Forelimb muscle (tissue), 1 donor: ENCODE measurements around the gene PCGF1. TPM values are rescaled to one million over a fixed set of nuclear protein-coding genes. Genes with fewer than 3 reads are reported as not detected.

Experiments
- DNase-seq: peaks from one replicate; pipeline ENCODE4 v3.0.0-alpha.2; 2013; ENCODE audit warnings: low read depth
- polyA plus RNA-seq: library from polyadenylated mRNA; unstranded; fragments of 120-200 nt; gene quantifications from one replicate; pipeline ENCODE4 v1.2.1, GENCODE V29; 2013; ENCODE audit not compliant: insufficient read length

The PCGF1 gene
- polyA plus RNA-seq: 14.1 TPM

DNA sequence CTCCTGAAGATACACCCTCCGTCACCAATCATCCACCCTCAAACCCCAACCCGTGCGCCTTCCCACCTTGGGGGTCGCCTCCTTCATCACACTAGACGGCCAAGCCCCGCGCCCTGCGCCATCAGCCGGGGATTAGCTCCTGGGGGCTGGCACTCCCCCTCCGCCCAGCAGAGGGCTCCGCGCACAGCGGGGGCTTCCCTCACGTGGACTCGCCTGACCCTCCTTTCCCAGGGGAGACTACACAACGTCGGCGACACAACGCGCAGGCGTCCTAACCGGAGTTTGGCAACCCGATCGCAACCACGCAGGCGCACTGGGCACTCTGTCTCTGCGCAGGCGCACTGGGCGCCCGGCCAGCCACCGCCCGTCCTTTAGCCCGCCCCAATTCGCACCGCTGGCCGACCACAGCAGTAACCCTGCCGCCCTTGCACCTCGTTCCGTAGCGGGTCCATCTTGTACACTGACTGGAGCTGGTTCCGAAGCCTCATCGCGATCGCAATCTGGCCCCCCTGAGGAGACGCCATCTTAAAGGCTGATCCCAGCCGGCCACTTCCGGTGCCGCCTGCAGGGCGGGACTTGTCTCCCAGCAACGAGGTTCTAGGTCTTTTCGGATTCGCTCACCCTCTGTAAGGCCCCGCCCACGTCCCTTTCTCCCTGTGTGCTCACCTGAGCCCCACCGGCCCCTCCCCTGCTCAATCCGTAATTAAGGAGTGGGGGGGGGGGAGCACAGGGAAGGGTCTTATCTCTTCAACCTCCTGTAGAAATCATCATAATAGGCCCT lies at the start of gene PCGF1:
PCGF1 (minus strand) TSS at position 551 of the 781 bp plus-strand sequence; CDS start at position 524, 27 bp downstream.
- peak; percentile 97 for DNase-seq

DNA sequence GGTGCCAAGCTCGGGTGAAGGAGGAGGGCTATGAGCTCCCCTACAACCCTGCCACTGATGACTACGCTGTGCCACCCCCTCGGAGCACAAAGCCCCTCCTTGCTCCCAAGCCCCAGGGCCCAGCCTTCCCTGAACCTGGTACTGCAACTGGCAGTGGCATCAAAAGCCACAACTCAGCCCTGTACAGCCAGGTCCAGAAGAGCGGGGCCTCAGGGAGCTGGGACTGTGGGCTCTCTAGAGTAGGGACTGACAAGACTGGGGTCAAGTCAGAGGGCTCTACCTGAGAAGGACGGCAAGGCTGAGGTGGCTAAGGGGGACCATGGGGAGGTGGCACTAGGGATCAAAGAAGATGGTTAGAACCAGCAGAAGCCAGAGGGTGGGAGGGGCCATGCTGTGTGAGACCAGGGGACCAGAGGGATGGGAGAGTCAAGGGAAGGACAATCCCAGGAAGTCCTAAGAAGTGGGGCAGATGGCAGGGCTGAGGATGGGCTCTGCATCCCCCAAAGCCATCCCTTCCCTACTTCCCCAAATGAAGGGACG lies 49.4 kb upstream of the PCGF1 start:
- DNase-seq: no peak

DNA sequence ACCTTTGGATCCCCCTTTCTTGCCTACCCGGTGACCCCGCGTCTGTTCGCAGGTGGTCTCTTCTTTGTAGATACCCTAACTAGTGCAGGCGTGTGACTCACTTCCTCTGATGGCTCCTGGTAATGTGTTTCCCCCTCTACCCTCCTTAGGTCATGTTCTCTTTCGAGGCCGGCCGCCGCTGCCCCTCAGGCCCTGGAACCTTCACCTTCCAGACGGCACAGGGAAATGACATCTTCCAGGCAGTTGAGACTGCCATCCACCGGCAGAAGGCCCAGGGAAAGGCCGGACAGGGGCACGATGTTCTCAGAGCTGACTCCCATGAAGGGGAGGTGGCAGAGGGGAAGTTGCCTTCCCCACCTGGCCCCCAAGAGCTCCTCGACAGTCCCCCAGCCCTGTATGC lies 48.7 kb upstream of the PCGF1 start:
- no peak for DNase-seq

DNA sequence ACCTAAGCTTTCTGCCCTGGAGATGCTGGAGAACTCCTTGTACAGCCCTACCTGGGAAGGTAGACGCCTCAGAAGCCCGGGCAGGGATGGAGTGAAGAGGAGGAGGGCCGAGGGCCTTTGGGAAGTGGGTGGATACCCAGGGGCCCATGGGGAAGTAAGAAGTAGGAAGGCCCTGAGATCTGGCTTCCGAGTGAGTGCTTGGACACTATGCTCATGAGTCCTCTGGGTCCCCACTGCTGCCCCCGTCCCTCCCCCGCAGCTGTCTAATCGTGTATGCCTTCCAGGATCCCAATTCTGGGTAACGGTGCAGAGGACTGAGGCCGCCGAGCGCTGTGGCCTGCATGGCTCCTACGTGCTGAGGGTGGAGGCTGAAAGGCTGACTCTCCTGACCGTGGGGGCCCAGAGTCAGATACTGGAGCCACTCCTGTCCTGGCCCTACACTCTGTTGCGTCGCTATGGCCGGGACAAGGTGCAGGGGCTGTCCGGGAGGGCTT lies 48.2 kb upstream of the PCGF1 start:
- no peak for DNase-seq

DNA sequence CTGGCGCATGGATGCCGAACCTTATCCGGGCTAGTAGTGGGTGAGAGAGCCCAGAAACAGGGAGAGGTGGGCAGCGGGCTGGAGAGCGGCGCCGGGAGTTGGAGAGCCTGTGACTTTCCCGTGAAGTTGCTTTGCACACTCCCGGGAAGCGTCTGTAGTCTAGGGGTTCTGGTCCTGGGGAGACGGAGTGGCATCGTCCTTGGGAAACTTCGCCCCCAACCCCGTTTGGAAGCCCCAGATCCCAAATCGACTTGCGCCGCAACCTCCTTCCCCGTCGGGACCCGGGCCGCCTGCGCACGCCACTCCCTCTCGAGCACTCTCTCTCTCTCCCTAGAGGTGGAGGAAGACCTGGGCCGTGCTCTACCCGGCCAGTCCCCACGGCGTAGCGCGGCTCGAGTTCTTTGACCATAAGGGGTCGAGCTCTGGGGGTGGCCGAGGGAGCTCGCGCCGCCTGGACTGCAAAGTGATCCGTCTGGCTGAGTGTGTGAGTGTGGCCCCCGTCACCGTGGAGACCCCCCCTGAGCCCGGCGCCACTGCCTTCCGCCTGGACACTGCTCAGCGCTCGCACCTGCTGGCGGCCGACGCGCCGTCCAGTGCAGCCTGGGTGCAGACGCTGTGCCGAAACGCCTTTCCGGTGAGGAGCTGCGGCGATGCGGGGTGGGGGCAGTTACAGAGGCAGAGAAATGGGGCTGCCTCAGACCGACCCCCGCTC lies 47.5 kb upstream of the PCGF1 start:
- no peak for DNase-seq

DNA sequence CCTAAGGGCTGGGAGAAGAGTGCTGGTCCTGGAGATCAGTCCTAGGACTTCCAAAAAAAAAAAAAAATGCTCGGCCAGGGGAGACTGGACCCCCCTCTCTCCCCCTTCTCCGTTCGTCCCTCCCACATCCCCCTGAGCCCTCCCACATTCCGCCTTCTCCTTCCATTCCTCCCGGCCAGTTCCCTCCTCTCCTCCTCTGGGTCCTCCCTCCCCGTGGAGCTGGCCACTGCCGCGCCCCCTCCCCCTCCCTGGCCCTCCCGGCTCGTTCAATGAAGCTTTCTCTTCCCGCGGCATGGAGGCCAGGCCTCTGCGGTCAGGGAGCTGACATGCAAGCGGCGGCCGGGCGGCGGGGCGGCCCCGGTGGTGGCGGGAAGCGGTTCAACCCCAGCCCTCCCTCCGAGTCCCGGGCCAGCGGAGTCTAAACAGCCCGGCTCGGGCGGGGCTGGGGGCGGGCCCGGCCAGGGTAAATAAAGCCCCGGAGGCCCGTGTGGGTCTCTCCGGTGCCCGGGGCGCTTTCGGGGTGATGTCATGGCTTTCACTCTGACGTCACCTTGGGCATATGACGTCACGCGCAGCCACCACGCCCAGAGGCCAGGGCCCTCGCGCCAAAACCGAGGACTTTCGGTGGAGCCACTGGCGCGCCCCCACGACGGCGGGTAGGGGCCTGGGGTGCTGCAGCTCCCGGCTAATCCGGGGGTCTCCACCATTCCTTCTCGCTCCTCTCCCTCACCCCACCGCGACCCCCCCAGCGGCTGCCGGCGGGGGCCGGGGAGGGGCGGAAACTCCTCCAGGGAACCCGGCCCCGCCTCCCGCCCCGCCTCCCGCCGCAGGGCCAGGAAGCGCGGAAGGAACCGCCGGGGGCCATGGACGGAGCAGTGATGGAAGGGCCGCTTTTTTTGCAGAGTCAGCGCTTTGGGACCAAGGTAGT lies 46.7 kb upstream of the PCGF1 start, which contains the start of the genes DOK1 and LOXL3:
DOK1 (plus strand) TSS at position 829 of the 928 bp plus-strand sequence; CDS start at position 864, 35 bp downstream.
LOXL3 (minus strand) TSS at position 51 of the 928 bp plus-strand sequence. CDS start 1,308 bp downstream, outside the sequence.
- DNase-seq: no peak

DNA sequence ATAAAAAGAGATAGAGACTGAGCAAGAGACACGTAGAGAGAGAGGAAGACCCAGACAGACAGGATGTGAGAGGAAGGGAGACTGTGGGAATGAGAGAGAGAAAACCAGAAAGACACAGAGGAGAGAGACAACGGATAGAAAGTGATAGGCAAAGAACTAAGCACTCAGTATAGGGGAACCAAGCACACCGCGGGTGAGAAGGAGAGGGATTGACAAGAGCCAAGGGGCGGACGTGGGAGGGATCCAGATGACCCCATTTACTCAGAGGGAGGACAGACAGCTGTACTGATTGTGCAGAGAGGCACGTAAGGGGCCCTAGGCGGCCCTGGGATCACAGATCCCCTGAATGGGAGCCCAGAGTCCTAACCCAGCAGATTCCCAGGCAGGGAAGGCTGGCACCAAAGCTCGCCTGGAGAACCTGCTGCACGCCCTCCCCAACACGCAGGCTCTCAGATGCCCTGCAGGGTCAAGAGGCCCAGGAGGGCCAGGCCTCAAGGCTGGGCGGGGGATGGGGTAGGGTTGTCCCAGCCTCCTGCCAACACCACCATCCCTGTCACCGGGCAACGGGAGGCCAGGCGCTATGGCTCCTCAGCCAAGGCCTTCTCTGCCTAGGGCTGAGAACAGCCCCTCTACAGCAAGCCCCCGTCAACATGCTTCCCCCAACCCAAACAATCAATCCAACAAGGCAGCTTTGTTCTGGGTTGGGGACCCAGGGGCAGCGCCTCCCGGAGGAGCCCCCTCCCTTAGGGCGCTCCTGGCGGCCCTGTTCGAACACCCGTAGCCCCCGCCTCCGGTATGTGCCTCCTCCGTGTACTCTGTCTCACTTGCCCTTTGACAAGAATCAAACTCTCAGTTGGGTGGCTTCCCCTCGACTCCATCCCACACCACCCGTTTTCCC lies 45.7 kb upstream of the PCGF1 start:
- no peak for DNase-seq

DNA sequence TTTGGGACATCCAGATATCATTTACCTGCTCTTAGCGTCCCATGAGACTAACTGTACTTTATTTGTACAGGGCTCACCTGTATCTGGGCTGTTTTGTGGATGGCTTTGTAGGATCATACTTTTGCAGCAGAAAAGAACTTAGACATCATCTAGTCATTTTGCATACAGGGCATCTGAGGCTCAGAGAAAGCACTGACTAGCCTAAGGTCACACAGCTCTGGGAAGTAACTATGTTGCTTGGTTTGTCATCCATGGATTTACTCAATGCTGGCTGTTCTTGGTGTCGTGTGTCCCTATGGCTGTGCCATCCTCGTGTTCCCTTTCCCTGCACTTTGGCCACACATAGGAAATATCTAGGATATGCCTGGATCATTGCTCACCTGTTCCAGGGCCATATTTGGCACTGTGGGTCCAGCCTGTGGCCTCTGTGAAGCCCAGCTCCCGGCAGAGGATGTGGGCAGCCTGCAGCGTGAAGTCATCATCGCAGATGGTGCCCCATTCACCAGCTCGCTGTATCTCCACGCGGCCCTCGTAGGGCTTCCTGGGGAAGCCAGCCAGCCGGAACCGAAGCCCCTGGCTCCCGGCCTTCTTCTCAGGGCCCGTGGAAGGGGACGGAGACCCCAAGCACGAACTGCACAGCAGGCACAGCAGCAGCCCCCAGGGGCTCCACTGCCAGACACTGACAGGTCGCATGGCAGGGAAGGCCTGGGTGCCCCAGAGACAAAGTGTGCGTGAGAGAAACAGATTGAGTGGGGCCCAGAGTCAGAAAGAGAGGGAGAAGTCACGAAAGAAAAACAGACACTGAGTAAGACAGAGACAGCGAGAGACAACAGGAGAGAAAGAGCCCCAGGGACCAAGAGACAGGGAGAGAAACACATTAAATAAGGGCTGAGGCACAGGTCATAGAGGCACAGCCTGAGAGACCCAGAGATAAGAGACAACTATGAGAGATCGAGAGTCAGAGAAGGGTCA lies 44.7 kb upstream of the PCGF1 start:
- DNase-seq: no peak

DNA sequence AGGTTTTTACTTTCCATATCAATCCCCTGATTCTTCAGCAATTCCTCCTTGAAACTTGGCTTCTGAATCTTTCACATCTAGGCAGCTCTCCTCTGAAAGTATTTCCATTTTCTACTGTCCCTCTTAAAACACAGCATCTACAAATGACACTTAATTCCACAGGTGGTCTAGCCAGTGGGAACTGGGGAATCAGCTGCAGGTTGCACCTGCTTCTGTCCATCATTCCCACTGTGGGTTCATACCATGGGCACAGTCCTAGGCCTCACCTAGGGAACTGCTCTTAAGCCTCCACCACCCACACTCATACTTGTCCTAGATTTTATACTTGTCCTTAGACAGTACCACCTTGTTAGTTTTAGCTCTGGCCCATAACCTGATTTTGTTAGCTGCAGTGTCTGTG lies 44.0 kb upstream of the PCGF1 start:
- no peak for DNase-seq

DNA sequence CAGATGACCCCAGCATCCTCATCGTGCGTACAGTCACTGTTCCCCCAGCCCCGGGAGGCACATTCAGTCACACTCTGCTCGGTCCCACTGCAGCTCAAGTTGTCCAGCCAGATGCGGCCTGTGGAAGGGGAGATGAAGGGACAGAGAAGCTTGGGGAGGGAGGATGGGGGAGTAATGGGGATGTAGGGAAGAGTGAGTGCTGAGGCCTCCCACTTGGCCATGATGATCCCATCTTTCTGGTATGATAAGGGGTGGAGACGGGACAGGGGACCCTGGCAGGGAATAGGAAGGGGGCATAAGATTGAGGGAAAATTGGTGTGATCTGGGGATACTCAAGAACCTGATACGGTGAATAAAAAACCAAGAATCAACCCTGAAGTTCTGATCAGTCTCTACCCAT lies 42.7 kb upstream of the PCGF1 start:
- no peak for DNase-seq

DNA sequence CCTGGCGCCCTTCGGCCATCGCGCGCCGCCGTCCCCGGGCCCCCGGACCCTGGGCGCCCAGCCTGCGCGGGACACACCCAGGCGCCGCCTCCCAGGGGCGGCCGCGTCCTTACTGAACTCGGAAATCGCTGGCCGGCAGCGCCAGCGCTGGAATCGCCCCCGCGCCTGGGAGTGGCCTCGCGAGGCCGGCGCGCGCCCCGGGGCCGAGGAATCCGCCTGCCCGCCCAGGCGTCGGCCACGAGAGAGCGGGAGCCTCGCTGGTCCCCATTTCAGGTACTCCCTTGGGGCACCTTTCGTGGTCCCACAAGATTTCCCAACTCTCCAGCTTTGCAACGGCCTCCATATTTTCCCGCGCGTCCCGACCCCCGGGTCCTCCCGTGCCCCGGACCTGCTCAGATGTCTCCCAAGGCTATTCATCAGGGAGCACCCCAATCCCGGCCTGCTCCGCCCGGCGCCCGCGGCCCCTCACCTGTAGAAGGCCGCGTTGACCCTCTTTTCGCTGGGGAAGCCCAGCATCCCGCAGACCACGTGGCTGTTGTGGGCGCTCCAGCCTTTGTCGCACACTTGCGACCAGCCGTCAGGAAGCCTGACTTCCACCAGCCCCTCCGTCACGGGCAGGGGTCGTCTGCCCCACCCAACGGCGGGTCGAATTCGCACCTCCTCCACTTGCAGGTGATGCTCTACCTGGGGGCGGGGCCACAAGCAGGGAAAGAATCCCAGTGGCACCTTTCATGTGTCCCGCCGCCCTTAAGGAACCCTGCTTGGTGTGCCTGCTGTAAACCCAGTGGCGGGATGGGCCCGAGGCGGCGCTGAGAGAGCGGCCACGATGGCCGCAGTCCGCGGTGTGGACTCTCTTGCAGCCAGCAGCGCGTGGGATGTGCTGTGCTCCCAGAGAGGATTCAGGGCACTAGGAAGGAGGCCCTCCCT lies 41.7 kb upstream of the PCGF1 start:
- DNase-seq: no peak

DNA sequence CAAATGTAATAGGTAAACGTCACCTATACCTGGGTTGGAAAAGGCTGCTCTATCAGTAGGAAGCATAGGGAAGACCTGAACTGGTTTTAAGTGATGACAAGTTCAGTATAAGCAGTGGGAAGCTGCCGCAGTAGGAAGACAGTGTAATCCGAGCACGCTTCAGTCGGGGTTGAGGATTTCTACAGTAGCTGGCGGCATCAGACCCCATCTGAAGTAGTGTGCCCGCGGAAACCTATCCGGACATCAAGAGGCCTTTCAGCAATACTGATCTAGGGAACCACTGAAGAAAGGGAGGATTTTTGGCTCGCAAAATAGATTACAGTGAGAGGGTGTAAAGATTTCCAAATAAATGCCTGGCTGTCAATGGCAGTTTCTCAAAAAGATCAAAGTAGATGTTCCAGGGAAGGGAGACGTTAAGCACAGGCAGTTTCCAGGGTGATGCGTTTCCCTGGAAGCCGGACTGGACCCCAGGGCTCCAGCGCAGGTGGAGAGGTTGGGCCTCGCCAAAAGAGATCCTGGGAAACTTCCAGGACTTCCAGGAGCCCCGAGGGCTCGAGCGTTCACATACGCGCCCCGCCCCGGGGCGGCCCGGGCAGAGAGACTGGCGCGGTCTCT lies 40.9 kb upstream of the PCGF1 start:
- no peak for DNase-seq

DNA sequence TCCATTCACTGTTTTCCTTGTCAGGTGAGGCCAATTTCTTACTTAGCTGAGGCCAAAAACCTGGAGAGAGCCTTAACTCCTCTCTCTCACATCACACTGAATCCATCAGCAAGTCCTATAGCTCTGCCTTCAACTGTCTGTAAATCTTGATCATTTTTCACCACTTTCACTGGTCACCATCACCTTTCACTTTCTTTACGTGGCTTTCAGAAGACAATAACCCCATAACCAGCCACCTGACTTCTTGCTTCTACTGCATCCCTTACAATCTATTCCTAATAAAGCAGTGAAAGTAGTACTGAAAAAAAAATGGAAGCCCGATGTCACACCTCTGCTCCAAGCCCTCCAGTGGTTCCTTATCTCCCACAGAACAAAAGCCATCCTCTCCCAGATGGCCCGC lies 38.5 kb upstream of the PCGF1 start:
- DNase-seq: no peak

DNA sequence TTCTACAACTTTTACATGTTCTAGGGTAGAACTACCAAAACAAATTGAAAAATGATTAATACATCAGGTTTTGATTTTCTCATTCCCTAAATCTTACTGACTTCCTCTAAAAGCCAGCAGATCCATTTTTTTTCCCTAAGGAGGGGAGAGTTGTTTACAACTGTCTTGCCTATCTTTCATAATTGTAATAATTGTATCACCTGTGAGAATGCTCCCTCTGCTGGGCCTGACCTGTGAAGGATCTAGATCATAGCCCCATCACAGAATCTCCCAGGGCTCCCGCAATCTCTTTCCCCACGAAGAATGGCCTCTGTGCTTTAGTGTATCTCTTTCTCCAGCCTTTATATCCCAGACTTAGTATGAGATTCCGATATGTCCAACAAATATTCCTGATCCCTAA lies 37.1 kb upstream of the PCGF1 start:
- DNase-seq: no peak

DNA sequence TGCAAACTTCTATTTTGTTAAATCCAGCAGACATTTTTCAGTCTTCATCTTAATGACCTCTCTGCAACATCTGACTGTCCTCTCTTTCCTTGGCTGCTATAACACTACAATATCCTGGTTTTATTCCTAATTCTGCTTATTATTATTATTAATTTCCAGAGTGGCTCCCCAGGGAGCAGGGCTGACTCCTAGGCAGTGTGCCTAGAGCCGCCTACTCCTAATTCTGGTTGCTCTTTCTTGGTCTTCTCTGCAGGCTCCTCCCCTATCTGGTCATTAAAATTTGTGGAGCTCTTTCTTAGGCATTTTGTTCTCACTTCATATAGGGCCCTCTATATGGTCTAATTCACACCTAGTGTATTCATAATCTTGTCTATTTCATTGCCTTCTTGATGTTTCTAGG lies 35.5 kb upstream of the PCGF1 start:
- no peak for DNase-seq

DNA sequence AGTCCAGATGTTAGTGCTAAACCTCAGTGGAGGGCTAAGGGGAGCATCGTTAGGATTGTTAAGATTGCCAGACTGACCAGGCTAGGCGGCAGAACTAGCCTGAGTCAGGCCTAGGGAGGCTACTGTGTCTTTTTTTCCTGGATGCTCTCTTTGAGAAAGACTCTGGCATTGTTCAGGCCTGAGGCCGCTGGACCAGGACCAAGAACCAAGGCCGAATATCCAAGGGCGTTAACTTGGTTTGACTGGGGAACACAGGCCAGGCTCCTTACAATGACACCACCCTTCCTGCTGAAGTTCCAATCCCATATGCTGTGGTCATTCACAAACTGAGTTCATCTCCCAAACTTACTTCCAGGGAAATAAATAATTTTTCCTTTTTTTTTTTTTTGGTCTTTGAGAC lies 32.8 kb upstream of the PCGF1 start:
- DNase-seq: no peak

DNA sequence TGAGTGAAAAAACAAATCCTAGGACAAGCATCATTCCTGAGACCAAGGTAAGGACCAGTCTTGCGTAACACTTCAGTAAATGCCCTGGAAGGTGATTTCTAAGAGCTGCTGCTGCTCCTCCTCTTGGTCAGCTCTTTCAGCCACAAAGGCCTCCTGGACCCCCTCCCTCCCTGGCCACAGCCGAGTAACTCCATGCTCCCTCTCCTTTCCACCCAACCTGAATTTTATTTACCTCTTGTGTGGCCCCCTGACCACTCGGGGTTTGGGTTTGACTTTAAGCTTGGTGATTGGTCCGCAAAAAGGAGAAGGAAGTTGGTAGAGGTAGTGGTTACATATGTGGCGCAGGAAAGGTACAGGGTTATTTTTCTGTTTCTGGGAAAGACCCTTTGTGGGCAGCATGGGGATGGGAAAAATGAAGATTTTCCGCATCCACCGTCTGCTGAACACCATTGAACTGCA lies 31.4 kb upstream of the PCGF1 start:
- no peak for DNase-seq
